HepG2 (cell line): ENCODE results near the gene NDUFS1. TPM values are rescaled to one million over a fixed set of nuclear protein-coding genes. Genes with fewer than 3 reads are reported as not detected.

ENCODE experiments used
- AKAP8 ChIP-seq: sonication (generic); formaldehyde crosslinking; IDR thresholded peaks from 2 replicates; pipeline ENCODE4 v1.5.1; 2020; ENCODE audit warnings: mild to moderate bottlenecking, missing genetic modification reagents
- CEBPG ChIP-seq: IDR thresholded peaks from 2 replicates; pipeline ENCODE4 v1.6.1; 2016
- HMG20B ChIP-seq: conservative IDR thresholded peaks from 2 replicates; pipeline ENCODE4 v1.6.1; 2016; ENCODE audit warnings: missing genetic modification reagents, missing compliant biosample characterization
- MED1 ChIP-seq: sonication (generic); formaldehyde crosslinking; IDR thresholded peaks from 2 replicates; pipeline ENCODE4 v1.4.0; 2020; ENCODE audit warnings: missing genetic modification reagents
- SP4 ChIP-seq: sonication (generic); formaldehyde crosslinking; IDR thresholded peaks from 2 replicates; pipeline ENCODE4 v1.8.1; 2023; ENCODE audit warnings: mild to moderate bottlenecking, missing genetic modification reagents
- XRCC5 ChIP-seq: fragments of 200-400 bp; formaldehyde crosslinking; optimal IDR thresholded peaks from 2 replicates; pipeline ENCODE3; 2017; ENCODE audit warnings: mild to moderate bottlenecking, low read length
- ZFP36 ChIP-seq: fragments of 150-350 bp; IDR thresholded peaks from 2 replicates; pipeline ENCODE4 v1.6.1; 2018; ENCODE audit warnings: borderline replicate concordance, low read length, low read depth; ENCODE audit not compliant: partially characterized antibody
- ZFY ChIP-seq: sonication (generic); formaldehyde crosslinking; IDR thresholded peaks from 2 replicates; pipeline ENCODE4 v1.4.0; 2020; ENCODE audit warnings: missing genetic modification reagents
- ZNF550 ChIP-seq: sonication (generic); formaldehyde crosslinking; IDR thresholded peaks from 2 replicates; pipeline ENCODE4 v1.4.0; 2020; ENCODE audit warnings: mild to moderate bottlenecking, missing genetic modification reagents, borderline replicate concordance
- ZNF670 ChIP-seq: sonication (generic); formaldehyde crosslinking; IDR thresholded peaks from 2 replicates; pipeline ENCODE4 v1.8.0; 2022; ENCODE audit warnings: mild to moderate bottlenecking, missing genetic modification reagents, borderline replicate concordance
- ZNF746 ChIP-seq: sonication (generic); formaldehyde crosslinking; IDR thresholded peaks from 2 replicates; pipeline ENCODE4 v1.8.0; 2022; ENCODE audit warnings: mild to moderate bottlenecking, missing genetic modification reagents
- polyA plus RNA-seq, 8 experiments: library from polyadenylated mRNA; depleted of rRNA in 3 of 8; stranded (reverse) in 7 of 8; unstranded in 1 of 8; fragments of >200 nt; fragmentation: Illumina TruSeq in 4 of 8; extraction: Trizol in 4 of 8; gene quantifications; 2 replicates each; pipeline versions ENCODE4 v1.2.1 to v1.2.3, GENCODE V29; 2011 to 2016; ENCODE audit warnings: low read depth in 4 of 8, missing spikeins in 1 of 8, mixed read lengths in 1 of 8; ENCODE audit not compliant: insufficient read depth in 1 of 8
- total RNA-seq, 5 experiments: library from RNA; depleted of rRNA; stranded (reverse); fragments of >200 nt; fragmentation: Illumina TruSeq; extraction: Trizol; gene quantifications; 2 replicates each; pipeline ENCODE4 v1.2.3, GENCODE V29; 2016; ENCODE audit warnings: low read depth in 1 of 5
- TF ChIP-seq, protein P1 (sequence below): sonication (generic); formaldehyde crosslinking; IDR thresholded peaks from 2 replicates; pipeline ENCODE4 v1.5.0; 2020; ENCODE audit warnings: mild to moderate bottlenecking, missing genetic modification reagents
- TF ChIP-seq, protein P2 (sequence below): sonication (generic); formaldehyde crosslinking; IDR thresholded peaks from 2 replicates; pipeline ENCODE4 v1.4.0; 2020; ENCODE audit warnings: missing genetic modification reagents
- TF ChIP-seq, protein P3 (sequence below): sonication (generic); formaldehyde crosslinking; IDR thresholded peaks from 2 replicates; pipeline ENCODE4 v1.5.0; 2020; ENCODE audit warnings: mild to moderate bottlenecking, missing genetic modification reagents, borderline replicate concordance
- TF ChIP-seq, protein P4 (sequence below): sonication (generic); formaldehyde crosslinking; IDR thresholded peaks from 2 replicates; pipeline ENCODE4 v1.5.1; 2020; ENCODE audit warnings: mild to moderate bottlenecking, missing genetic modification reagents, borderline replicate concordance
- TF ChIP-seq, protein P5 (sequence below): IDR thresholded peaks from 2 replicates; pipeline ENCODE4 v1.6.1; 2016; ENCODE audit warnings: mild to moderate bottlenecking

Gene NDUFS1
- total and polyA plus RNA-seq, 2 of the 13 experiments (the other 11 are each of a cell fraction or from before 2014, with no cell fraction given): 139 to 242 TPM

DNA sequence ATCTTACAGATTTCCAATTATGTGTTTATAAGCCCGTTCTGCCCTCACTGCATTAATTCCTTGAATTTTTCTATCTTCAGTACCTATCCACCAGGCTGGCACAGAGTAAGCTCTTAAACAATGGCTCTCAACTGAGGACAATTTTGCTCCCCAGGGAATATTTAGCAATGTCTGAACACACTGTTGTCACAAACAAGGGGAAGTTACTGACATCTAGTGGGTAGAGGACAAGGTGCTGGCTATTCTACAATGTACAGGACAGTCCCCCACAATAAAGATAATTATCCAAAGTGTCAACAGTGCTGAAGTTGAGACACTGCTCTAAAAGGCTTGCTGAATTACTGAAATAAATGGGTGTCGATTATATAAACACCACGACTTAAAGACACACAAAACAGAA, 5.0 kb downstream of the NDUFS1 start (continued):
- TF ChIP-seq, protein P1, sequence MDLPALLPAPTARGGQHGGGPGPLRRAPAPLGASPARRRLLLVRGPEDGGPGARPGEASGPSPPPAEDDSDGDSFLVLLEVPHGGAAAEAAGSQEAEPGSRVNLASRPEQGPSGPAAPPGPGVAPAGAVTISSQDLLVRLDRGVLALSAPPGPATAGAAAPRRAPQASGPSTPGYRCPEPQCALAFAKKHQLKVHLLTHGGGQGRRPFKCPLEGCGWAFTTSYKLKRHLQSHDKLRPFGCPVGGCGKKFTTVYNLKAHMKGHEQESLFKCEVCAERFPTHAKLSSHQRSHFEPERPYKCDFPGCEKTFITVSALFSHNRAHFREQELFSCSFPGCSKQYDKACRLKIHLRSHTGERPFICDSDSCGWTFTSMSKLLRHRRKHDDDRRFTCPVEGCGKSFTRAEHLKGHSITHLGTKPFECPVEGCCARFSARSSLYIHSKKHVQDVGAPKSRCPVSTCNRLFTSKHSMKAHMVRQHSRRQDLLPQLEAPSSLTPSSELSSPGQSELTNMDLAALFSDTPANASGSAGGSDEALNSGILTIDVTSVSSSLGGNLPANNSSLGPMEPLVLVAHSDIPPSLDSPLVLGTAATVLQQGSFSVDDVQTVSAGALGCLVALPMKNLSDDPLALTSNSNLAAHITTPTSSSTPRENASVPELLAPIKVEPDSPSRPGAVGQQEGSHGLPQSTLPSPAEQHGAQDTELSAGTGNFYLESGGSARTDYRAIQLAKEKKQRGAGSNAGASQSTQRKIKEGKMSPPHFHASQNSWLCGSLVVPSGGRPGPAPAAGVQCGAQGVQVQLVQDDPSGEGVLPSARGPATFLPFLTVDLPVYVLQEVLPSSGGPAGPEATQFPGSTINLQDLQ (CRISPR knock-in tag): no peak
- TF ChIP-seq, protein P2, sequence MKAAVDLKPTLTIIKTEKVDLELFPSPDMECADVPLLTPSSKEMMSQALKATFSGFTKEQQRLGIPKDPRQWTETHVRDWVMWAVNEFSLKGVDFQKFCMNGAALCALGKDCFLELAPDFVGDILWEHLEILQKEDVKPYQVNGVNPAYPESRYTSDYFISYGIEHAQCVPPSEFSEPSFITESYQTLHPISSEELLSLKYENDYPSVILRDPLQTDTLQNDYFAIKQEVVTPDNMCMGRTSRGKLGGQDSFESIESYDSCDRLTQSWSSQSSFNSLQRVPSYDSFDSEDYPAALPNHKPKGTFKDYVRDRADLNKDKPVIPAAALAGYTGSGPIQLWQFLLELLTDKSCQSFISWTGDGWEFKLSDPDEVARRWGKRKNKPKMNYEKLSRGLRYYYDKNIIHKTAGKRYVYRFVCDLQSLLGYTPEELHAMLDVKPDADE: no peak
- TF ChIP-seq AKAP8 (CRISPR knock-in tag) (no peak), ZNF550 (no peak), ZFP36 (no peak), ZNF746 (no peak), MED1 (CRISPR knock-in tag) (0 out of 2 replicates have a peak, but pooled peaks have one; percentile 18), SP4 (CRISPR knock-in tag) (no peak), CEBPG (CRISPR knock-in tag) (peak; percentile 72), ZNF670 (CRISPR knock-in tag) (no peak), HMG20B (CRISPR knock-in tag) (no peak), XRCC5 (peak; percentile 30), ZFY (no peak)
- TF ChIP-seq, protein P3, sequence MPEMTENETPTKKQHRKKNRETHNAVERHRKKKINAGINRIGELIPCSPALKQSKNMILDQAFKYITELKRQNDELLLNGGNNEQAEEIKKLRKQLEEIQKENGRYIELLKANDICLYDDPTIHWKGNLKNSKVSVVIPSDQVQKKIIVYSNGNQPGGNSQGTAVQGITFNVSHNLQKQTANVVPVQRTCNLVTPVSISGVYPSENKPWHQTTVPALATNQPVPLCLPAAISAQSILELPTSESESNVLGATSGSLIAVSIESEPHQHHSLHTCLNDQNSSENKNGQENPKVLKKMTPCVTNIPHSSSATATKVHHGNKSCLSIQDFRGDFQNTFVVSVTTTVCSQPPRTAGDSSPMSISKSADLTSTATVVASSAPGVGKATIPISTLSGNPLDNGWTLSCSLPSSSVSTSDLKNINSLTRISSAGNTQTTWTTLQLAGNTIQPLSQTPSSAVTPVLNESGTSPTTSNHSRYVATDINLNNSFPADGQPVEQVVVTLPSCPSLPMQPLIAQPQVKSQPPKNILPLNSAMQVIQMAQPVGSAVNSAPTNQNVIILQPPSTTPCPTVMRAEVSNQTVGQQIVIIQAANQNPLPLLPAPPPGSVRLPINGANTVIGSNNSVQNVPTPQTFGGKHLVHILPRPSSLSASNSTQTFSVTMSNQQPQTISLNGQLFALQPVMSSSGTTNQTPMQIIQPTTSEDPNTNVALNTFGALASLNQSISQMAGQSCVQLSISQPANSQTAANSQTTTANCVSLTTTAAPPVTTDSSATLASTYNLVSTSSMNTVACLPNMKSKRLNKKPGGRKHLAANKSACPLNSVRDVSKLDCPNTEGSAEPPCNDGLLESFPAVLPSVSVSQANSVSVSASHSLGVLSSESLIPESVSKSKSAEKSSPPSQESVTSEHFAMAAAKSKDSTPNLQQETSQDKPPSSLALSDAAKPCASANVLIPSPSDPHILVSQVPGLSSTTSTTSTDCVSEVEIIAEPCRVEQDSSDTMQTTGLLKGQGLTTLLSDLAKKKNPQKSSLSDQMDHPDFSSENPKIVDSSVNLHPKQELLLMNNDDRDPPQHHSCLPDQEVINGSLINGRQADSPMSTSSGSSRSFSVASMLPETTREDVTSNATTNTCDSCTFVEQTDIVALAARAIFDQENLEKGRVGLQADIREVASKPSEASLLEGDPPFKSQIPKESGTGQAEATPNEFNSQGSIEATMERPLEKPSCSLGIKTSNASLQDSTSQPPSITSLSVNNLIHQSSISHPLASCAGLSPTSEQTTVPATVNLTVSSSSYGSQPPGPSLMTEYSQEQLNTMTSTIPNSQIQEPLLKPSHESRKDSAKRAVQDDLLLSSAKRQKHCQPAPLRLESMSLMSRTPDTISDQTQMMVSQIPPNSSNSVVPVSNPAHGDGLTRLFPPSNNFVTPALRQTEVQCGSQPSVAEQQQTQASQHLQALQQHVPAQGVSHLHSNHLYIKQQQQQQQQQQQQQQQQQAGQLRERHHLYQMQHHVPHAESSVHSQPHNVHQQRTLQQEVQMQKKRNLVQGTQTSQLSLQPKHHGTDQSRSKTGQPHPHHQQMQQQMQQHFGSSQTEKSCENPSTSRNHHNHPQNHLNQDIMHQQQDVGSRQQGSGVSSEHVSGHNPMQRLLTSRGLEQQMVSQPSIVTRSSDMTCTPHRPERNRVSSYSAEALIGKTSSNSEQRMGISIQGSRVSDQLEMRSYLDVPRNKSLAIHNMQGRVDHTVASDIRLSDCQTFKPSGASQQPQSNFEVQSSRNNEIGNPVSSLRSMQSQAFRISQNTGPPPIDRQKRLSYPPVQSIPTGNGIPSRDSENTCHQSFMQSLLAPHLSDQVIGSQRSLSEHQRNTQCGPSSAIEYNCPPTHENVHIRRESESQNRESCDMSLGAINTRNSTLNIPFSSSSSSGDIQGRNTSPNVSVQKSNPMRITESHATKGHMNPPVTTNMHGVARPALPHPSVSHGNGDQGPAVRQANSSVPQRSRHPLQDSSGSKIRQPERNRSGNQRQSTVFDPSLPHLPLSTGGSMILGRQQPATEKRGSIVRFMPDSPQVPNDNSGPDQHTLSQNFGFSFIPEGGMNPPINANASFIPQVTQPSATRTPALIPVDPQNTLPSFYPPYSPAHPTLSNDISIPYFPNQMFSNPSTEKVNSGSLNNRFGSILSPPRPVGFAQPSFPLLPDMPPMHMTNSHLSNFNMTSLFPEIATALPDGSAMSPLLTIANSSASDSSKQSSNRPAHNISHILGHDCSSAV: no peak
- TF ChIP-seq, protein P4, sequence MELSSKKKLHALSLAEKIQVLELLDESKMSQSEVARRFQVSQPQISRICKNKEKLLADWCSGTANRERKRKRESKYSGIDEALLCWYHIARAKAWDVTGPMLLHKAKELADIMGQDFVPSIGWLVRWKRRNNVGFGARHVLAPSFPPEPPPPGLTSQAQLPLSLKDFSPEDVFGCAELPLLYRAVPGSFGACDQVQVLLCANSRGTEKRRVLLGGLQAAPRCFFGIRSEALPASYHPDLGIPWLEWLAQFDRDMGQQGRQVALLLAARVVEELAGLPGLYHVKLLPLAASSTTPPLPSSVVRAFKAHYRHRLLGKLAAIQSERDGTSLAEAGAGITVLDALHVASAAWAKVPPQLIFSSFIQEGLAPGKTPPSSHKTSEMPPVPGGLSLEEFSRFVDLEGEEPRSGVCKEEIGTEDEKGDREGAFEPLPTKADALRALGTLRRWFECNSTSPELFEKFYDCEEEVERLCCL (CRISPR knock-in tag): no peak
- TF ChIP-seq, protein P5, sequence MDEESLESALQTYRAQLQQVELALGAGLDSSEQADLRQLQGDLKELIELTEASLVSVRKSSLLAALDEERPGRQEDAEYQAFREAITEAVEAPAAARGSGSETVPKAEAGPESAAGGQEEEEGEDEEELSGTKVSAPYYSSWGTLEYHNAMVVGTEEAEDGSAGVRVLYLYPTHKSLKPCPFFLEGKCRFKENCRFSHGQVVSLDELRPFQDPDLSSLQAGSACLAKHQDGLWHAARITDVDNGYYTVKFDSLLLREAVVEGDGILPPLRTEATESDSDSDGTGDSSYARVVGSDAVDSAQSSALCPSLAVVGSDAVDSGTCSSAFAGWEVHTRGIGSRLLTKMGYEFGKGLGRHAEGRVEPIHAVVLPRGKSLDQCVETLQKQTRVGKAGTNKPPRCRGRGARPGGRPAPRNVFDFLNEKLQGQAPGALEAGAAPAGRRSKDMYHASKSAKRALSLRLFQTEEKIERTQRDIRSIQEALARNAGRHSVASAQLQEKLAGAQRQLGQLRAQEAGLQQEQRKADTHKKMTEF: no peak
